ENCODE results near the gene CD70. TPM values are rescaled to one million over a fixed set of nuclear protein-coding genes. Genes with fewer than 3 reads are reported as not detected.
"Not testable (repeated sequence)": the region's sequence is repeated elsewhere in the genome, so short reads cannot be mapped to it uniquely, and the experiment has no call there.

Gene CD70
- total RNA-seq, 4 donors from 2014 or later = 0.73 TPM; not detected in 3

DNA sequence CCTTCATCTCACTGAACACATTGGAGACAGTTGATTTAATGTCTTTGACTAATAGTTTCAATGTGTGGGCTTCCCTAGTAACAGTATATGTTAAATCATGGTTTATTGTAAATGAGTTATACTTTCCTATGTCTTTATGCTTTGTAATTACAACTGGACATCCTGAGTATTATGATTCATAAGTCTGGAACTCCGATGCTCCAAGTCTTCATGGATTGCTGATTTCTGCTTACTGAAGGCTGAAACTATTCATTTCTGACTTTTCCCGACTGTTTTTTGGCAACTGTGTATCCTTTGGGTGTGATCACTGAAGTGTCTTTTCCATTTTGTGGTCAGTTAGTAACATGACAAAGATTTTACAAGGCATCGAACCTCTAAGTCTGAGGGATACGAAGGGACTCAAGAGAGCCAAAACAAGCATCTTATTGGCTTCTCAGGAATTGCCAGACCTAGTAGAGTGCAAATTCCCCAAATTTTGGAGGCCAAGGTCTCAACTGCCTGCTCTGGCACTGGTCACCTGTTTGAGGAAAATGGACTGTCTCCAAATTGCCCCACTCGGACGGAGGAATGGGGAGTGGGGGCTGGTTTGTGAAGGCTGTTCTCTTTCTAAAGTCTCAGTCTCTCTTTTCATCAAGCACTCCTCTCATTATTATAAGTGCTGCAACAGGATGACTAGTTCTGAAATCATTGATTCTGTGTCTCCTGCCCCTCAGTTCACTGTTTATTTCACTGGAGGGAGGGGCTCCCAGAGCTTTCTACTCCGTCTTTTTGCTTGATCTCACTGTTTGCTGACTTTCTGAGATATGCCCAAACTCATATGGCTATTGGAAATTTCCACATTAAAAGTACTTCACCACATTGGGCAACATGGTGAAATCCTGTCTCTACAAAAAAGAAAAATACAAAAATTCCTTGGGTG is 20.2 kb upstream of the CD70 start:
- no peaks in the 10 kb centered on the region for H3K36me3 ChIP-seq
- DNase-seq = no peak
- no peaks in the 10 kb centered on the region for H3K27me3 ChIP-seq
- TF ChIP-seq, protein P1, sequence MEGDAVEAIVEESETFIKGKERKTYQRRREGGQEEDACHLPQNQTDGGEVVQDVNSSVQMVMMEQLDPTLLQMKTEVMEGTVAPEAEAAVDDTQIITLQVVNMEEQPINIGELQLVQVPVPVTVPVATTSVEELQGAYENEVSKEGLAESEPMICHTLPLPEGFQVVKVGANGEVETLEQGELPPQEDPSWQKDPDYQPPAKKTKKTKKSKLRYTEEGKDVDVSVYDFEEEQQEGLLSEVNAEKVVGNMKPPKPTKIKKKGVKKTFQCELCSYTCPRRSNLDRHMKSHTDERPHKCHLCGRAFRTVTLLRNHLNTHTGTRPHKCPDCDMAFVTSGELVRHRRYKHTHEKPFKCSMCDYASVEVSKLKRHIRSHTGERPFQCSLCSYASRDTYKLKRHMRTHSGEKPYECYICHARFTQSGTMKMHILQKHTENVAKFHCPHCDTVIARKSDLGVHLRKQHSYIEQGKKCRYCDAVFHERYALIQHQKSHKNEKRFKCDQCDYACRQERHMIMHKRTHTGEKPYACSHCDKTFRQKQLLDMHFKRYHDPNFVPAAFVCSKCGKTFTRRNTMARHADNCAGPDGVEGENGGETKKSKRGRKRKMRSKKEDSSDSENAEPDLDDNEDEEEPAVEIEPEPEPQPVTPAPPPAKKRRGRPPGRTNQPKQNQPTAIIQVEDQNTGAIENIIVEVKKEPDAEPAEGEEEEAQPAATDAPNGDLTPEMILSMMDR (IDR thresholded peaks at IDR 0.05) = no peak
- no peak for TF ChIP-seq POLR2A (IDR thresholded peaks at IDR 0.05)
- no peak overlapping the region for H3K27ac ChIP-seq
- no peak overlapping the region for H3K4me3 ChIP-seq (replicated peaks in 1 of 3)
- no peaks in the 10 kb centered on the region for H3K9me3 ChIP-seq
- H3K4me1 ChIP-seq = peaks cover 0 to 5% of the 10 kb centered on the region in 2 donors
- intact Hi-C loops (cut with DNase I) = no loop called here
- WGBS, 2 donors = 43 to 54% methylated on average over 7 of the region's 7 CpGs

DNA sequence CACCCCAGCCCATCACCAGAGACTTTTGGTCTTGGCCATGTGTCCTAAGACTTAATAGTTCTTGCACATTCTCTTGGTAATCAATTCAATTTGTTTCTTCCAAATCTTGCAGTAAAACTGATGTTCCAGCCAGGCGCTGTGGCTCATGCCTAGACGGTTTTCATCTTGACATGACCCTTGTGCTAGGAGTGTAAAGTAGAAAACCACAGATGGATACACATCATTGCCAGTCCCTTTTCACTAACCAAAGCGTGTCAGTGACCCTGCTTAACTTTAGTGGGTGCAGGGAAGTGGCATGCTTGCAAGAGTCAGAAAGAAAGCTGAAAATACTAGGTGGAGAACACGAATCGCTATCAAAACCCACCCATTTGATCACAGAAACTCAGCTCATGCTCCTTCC is 18.0 kb upstream of the CD70 start:
- no peak for DNase-seq
- no peaks in the 10 kb centered on the region for H3K36me3 ChIP-seq
- intact Hi-C loops (cut with DNase I) = no loop called here
- H3K4me1 ChIP-seq = peaks cover 0 to 5% of the 10 kb centered on the region in 2 donors
- WGBS, 2 donors = 63 to 68% methylated on average over 5 of the region's 5 CpGs
- no peaks in the 10 kb centered on the region for H3K27me3 ChIP-seq
- H3K4me3 ChIP-seq (replicated peaks in 1 of 3) = no peak overlapping the region
- no peak overlapping the region for H3K27ac ChIP-seq
- H3K9me3 ChIP-seq = no peaks in the 10 kb centered on the region
- no peak for TF ChIP-seq POLR2A (IDR thresholded peaks at IDR 0.05)
- TF ChIP-seq, protein P1 (IDR thresholded peaks at IDR 0.05) = no peak

DNA sequence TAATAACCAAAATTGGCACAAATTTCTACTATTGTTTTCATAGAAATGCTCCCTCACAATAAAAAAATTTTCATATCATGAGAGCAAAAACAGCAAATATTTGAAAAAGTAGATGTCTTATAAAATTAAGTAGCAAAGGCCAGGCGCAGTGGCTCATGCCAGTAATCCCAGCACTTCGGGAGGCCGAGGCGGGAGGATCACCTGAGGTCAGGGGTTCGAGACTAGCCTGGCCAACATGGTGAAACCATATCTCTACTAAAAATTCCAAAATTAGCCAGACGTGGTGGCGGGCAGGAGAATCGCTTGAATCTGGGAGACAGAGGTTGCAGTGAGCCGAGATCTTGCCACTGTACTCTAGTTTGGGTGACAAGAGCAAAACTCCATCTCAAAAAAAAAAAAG is 17.2 kb upstream of the CD70 start:
- H3K4me1 ChIP-seq; H3K27me3 ChIP-seq; H3K27ac ChIP-seq; intact Hi-C loops (cut with DNase I); DNase-seq; H3K36me3 ChIP-seq; H3K9me3 ChIP-seq; H3K4me3 ChIP-seq (replicated peaks in 1 of 3): not testable (repeated sequence)
- 89 to 93% methylated on average over 9 of the region's 9 CpGs for WGBS, 2 donors

DNA sequence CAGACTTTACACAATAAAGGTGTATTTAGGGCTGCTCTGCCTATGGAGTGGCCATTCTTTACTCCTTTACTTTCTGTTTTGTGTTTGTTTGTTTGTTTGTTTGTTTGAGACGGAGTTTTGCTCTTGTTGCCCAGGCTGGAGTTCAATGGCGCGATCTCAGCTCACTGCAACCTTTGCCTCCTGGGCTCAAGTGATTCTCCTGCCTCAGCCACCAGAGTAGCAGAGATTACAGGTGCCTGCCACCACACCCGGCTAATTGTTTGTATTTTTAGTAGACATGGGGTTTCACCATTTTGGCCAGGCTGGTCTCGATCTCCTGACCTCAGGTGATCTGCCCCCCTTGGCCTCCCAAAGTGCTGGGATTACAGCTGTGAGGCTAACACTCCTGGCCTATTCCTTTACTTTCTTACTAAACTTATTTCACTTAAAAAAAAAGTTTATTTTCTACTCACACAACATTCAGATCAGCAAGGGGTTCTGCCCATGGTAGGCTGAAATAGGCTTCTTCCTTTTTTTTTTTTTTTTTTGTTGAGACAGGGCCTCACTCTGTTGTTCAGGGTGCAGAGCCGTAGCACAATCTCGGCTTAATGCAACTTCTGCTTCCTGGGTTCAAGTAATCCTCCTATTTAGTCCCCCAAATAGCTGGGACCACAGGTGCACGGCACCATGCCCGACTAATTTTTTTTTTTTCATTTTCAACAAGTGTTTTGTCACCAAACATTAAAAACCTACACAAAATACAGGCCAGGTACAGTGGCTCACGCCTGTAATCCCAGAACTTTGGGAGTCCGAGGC is 15.5 kb upstream of the CD70 start:
- H3K4me3 ChIP-seq (replicated peaks in 1 of 3); H3K36me3 ChIP-seq: not testable (repeated sequence)
- WGBS, 2 donors = 87% methylated on average over 11 of the region's 11 CpGs

DNA sequence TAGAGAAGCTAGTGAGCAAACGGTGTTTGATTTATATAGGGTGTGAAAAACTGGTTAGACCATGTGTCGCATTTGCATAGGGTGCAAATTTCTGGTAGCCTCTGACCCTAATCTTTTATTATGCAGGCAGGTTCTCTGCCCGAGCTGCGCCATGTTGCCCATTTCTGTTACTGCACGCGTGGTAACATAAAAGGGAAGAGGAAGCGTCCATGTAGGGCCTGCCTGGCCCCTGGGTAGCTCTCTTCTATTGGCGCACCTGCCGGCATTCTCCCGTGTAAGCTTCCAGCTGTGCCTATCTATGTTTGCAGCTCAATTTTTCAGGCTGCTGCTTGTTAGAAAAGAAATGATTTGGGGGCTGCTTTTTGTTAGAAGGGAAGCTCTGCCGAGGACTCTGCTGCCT is 14.0 kb upstream of the CD70 start:
- DNase-seq = no peak
- TF ChIP-seq POLR2A (IDR thresholded peaks at IDR 0.05) = no peak
- TF ChIP-seq, protein P1 (IDR thresholded peaks at IDR 0.05) = no peak

More for the DNA sequence above, 15.5 kb upstream of the CD70 start:
- H3K27me3 ChIP-seq; H3K27ac ChIP-seq; intact Hi-C loops (cut with DNase I); DNase-seq; H3K4me1 ChIP-seq; H3K9me3 ChIP-seq: not testable (repeated sequence)

DNA sequence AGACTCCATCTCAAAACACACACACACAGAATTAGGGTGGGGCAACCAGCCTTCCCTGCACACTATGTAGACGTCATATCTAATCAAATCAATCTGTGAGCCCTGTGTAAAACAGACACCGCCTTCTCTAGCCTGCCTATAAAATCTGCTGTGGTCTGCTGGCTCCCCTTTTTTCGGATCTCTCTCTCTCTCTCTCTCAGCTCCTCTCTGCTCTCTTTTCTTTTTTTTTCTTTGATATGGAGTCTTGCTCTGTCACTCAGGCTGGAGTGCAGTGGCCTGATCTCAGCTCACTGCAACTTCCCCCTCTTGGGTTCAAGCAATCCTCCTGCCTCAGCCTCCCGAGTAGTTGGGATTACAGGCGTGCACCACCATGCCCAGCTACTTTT is 11.8 kb upstream of the CD70 start:
- Histone ChIP-seq H3K4me1 (no peaks in the 10 kb centered on the region), H3K27ac (no peak overlapping the region), H3K36me3 (no peaks in the 10 kb centered on the region), H3K27me3 (no peaks in the 10 kb centered on the region), H3K9me3 (no peaks in the 10 kb centered on the region), H3K4me3 (replicated peaks in 1 of 3) (no peak overlapping the region)
- WGBS, 2 donors = 76 to 84% methylated on average over 5 of the region's 5 CpGs
- DNase-seq = no peak
- TF ChIP-seq POLR2A (IDR thresholded peaks at IDR 0.05) = no peak
- TF ChIP-seq, protein P1 (IDR thresholded peaks at IDR 0.05) = no peak
- intact Hi-C loops (cut with DNase I) = no loop called here

More for the DNA sequence above, 14.0 kb upstream of the CD70 start:
- Histone ChIP-seq H3K27ac (no peak overlapping the region), H3K36me3 (no peaks in the 10 kb centered on the region), H3K4me3 (replicated peaks in 1 of 3) (no peak overlapping the region), H3K4me1 (no peaks in the 10 kb centered on the region), H3K27me3 (no peaks in the 10 kb centered on the region), H3K9me3 (no peaks in the 10 kb centered on the region)
- 81 to 82% methylated on average over 11 of the region's 11 CpGs for WGBS, 2 donors
- intact Hi-C loops (cut with DNase I) = no loop called here

DNA sequence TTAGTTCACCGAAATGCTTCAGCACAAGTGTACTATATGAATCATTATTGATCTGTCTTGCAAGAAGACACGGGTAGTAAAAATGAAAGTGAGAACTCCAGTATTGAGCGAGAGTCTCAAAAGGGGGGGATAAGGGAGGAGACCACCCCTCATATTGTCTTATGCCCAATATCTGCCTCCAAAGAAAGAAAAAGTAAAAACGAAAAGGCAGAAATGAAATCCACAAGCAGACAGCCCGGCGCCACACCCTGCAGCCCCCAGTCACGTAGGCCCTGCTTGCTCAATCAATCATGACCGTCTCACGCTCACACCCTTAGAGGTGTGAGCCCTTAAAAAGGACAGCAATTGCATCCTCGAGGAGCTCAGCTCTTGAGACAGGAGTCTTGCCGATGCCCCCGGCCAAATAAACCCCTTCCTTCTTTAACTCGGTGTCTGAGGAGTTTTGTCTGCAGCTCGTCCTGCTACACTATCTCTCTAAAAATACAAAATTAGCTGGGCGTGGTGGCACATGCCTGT is 10.6 kb upstream of the CD70 start:
- H3K27ac ChIP-seq; intact Hi-C loops (cut with DNase I); H3K36me3 ChIP-seq; H3K9me3 ChIP-seq; DNase-seq; H3K4me1 ChIP-seq; H3K27me3 ChIP-seq; H3K4me3 ChIP-seq (replicated peaks in 1 of 3): not testable (repeated sequence)
- 61 to 64% methylated on average over 15 of the region's 15 CpGs for WGBS, 2 donors

DNA sequence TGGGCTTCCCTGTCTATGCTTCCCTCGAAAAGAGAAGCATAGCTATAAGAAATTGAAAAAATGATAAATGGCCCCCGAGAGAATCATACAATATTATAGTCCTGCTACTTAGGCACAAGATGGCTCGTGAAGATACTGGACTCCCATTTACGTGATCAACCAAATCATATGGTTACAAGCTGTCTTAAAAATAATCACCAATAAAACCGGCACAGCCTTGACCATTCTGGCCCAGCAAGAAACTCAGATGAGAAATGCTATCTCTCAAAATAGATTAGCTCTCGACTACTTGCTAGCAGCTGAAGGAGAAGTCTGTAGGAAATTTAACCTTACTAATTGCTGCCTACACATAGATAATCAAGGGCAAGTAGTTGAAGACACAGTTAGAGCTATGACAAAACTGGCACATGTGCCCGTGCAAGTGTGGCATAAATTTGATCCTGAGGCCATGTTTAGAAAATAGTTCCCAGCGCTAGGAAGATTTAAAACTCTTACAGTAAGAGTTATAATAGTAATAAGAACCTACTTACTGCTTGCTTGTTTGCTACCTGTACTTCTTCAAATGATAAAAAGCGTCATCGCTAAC is 10.1 kb upstream of the CD70 start:
- H3K27me3 ChIP-seq; H3K4me1 ChIP-seq; DNase-seq; intact Hi-C loops (cut with DNase I); H3K9me3 ChIP-seq; H3K4me3 ChIP-seq (replicated peaks in 1 of 3); H3K27ac ChIP-seq; H3K36me3 ChIP-seq: not testable (repeated sequence)
- 87 to 90% methylated on average over 10 of the region's 10 CpGs for WGBS, 2 donors

All from thyroid gland (tissue), 4 donors.